Activated CD4-positive, alpha-beta T cell treated with anti-CD3 and anti-CD28 coated beads for 1 hour (primary cell): ENCODE measurements around the gene MEF2A.
"Not testable (repeated sequence)": the region's sequence is repeated elsewhere in the genome, so short reads cannot be mapped to it uniquely, and the experiment has no call there.

Source experiments
- DNase-seq: peaks from one replicate; pipeline ENCODE4 v3.0.0-alpha.2; 2020

The MEF2A gene

DNA sequence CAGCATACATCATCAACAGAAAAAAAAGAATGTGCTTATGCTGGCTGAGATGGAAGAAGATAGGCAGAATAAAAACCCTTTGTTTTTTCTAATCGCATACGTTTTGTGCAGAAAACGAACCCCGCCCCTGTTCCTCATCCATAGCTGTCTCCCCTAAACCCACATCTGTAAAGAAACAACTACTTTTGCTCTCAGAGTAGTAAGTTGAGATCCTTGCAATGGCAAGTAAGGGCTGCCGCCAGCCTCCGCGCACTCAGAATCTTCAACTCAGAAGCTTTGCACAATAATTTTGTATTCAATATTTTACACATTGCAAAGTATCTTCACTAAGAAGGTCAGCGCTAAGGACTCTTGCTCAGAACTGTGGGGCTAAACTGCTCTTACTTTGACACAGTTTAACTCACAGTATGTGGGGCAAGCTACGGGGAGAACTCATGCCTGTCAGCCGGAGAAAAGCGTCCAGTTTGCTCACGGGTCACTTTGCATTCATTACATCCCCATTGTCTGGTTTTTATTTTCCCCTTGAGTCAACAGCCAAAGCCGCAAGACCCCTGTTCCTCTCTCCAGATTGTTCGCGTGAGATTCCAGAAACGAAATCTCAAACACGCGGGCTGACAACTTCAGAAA is 166.5 kb downstream of the MEF2A start:
- no peak for DNase-seq

DNA sequence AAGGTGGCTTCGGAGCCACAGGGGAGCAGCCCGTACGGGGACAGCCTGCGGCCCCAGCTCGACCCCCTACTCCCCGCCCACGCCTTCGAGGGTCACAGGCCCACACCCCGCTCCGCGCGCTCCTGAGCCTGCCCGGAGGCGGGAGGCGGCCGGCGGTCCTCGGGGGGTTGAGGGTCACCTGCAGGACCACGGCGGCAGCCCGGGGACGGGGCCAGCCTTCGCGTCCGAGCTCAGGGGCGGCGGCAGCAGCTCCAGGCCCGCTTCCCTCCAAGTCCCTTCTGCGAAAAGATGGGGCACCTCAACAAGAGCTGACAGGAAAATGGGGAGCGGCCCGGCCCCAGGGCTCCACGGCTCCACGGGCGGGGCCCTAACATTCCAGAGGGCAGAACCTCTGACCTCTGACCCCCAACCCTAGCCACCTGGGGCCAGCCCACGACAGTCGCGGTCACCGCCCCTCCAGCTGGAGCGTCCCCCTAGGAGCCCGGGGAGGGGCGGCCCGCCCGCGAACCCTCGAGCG is 167.0 kb downstream of the MEF2A start:
- no peak for DNase-seq

DNA sequence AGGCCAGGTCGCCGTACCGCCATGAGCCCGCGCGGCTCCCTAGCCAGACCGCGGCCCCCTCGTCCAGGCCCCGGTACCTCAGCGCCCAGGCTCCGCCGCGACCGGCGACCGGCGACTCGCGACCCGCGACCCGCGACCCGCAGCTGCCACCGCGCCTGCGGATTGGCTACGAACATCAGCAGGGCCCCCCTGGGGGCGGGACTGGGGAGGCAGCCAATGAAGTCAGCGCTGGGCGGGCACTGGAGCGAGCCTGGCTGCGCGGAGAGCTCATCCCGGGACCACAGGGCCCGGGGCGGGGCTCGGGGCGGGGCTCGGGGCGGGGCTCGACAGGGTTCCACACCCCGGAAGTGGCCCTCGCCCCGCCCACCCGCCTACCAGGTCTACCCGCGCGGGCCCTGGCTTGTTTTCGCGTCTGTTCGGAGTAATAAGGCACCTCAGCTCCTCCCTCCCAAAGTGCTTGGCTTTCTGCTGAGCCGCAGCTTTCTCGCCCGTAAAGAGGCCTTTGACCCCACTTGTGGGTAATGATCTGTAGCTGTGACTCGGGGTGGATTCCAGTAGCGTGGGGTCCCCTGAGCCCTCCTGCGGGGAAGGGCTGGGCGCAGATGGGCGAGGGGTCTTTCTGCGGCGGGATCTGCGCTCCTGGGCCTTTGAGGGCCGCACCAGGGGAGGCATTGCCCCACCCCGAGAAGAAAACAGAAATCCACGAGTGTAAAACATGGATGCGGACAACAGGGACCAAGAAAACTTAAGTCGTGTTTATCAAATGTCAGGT is 167.7 kb downstream of the MEF2A start, which contains the start of gene LYSMD4:
LYSMD4 (minus strand) TSS at position 170 of the 772 bp plus-strand sequence. CDS start 1,438 bp downstream, outside the sequence.
- DNase-seq: peak; percentile 97

DNA sequence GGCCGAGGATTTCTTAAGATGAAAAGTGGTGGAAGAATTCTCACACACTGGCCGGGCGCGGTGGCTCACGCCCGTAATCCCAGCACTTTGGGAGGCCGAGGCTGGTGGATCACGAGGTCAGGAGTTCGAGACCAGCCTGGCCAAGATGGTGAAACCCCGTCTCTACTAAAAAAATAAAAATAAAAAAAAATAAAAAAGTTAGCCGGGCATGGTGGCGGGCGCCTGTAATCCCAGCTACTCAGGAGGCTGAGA is 168.2 kb downstream of the MEF2A start:
- not testable (repeated sequence) for DNase-seq

DNA sequence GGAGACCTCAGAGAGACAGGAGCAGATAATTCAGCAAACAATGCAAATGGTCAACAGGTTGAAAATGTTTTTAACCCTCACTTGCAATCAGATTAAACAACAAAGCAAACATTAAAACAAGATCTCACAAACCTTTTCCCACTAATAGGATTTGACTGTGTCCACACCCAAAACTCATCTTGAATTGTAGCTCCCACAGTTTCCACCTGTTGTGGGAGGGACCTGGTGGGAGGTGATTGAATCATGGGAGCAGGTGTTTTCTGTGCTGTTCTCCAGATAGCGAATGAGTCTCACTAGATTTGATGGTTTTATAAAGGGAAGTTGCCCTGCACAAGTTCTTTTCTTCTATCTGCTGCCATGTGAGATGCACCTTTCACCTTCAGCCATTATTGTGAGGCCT is 168.8 kb downstream of the MEF2A start:
- DNase-seq: no peak

DNA sequence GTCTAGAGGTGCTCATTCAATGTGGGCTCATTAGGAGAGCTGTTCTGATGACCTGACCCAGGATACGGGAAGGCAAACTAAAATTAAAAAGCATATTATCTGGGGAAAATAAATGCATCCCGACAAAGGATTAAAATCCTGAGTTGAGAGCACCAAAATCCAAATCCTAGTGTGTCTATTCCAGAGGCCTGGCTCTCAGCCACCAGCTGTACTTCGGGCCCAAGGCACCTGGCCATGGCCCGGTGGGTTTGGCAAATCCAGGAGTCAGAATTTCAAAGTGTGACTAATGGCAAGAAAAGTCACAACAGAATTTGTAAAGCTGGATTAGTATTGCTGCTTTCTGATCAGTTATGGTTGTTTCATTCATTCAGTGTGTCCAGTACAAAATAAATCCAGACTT is 170.1 kb downstream of the MEF2A start:
- no peak for DNase-seq

DNA sequence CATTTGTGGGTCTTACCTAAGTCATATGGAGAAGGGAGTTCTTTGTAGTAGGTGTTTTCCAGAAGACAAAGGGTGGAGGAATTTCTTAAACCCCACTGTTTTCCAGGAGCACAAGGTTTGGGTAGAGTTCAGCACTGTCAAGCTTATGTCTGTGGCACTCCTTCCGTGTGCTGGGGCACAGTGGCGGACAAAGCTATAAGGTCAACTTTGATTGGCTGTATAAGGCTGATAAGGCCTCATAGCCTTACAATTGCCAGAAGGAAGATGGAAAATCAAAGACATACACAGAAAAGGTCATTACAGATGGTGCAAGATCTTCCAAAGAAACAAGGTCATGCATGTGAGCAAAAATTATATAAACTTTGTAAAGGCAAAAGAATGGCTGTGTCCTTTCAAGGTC is 170.9 kb downstream of the MEF2A start:
- DNase-seq: no peak

DNA sequence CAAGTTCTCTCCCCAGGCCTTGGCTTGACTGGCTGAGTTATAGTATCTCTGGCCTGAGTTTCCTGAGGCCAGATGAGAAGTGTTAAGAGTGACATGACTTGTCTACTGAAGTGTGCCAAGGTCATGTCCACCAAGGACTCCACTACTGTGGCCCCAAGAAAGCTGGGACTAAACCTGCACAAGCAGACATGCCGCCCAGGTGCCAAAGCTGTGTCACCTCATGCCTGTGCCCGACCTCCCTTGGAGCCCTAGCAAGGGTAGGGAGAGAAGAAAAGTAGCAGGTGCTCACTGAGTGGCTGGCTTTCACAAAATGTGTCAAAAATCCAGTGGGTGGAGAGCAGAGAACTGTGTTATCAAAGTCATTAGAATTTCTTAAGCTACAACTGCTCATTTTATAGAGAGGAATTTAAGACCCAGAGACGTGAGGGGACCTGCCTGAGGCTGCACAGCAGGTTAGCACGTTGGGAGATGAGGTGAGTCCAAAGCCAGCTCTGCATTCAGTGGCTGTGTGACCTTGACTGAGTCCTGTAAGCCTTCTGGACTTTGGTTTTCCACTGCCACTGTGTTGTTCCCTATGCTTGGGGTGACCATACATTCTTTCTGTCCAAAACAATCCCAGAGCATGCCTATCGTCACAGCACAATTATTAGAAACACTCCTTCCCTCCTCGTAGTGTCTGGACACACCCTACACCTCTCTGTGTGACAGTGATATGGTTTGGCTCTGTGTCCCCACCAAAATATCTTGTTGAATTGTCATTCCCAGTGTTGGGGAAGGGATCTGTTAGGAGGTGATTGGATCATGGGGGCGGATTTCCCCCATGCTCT is 172.4 kb downstream of the MEF2A start:
- DNase-seq: no peak

DNA sequence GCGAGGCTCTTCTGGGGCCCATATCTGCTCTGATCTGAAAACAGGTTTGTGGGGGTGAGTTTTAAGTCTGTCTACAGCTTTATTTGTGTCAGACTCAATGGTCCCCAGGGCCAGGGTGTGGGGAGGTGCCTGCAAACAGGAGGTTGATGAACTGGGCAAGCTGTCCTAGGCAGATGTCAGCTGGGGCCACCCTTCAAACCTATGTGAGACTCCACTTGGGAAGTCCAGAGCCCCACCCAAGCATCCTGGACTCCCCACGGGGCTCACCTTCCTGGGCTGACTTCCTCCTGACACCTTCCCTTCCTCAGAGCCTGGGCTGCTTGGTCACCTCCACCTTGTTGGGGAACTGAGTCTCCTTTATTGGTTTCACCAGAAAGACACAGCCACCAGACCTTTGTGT is 176.1 kb downstream of the MEF2A start:
- no peak for DNase-seq

DNA sequence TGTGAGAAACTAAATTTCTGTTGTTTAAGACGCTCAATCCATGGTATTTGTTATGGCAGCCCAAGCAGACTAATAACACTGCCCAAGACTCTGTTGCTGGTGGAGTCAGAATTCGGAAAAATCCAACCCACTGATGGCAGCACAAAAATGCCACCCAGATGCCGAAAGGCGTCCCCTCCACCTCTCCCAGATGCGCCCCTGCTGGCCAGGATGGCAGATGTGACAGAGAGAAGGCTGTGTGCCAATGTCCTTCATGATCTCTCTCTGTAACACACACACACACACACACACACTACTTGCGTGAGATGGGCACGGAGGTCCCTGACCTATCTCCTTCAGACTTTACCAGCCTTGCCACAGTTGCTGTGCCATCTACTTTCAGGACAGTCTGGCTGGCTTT is 178.4 kb downstream of the MEF2A start:
- DNase-seq: no peak

DNA sequence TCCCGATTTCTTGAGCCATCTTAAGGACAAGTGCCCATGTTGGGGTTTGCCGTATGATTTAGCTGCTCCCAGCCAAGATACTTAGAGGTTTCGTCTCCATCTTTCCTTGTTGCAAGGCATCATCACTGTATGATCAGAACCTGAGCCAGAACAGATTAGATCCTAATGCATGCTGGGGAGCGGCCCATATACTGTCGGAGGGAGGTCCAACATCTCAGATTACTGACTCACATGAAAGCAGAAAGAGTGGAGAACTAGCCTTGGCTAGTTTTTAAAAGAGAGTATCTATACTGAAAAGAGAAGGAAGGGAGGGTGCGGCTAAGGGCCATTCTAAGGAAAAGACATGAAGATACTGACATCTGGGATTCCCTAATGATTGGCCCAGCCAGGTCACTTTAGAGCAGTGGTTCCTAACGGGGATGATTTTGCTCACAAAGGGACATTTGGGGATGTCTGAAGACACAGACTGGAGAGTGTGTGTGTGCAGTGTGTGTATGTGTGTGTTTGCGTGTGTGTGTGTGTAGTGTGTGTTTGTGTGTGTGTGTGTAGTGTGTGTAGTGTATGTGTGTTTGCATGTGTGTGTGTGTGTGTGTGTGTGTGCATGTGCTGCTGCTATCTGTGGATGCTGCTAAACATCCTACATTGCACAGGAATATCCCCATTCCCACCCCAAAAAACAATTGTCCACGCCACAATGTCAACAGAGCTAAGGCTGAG is 179.7 kb downstream of the MEF2A start:
- no peak for DNase-seq

DNA sequence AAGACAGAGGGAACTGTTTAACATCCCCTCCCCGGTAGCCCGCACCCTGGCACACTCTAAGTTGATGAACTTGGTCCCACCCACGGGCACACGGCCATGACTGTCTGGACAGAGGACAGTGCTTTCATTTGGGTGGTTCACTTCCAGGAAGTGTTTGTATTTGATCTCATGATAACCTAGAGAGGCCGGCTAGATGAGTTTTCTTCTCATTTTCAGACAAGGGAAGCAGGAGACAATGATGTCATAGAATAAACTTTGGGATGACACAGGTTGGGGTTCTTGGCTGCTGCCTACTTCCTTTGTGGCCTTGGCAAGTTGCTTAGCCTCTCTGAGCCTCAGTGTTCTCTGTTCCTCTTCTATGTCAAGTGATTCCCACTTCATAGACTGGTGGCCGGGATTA is 183.6 kb downstream of the MEF2A start:
- DNase-seq: no peak

DNA sequence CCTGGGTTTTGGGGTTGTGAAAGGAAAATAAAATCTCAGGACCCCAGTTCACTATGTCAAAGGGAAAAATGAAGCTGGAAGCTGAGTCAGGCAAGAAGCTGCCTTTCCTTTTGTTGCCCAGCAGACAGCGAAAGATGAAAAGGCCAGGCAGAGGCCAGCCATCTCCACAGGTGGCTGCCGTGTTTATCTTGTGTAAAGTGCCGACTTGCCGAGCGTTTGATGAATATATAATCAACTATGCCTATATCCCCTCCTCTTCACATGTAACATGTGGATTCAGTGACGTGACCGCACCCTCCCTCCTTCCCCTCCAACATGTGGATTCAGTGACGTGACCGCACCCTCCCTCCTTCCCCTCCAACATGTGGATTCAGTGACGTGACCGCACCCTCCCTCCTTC is 184.5 kb downstream of the MEF2A start:
- not testable (repeated sequence) for DNase-seq

DNA sequence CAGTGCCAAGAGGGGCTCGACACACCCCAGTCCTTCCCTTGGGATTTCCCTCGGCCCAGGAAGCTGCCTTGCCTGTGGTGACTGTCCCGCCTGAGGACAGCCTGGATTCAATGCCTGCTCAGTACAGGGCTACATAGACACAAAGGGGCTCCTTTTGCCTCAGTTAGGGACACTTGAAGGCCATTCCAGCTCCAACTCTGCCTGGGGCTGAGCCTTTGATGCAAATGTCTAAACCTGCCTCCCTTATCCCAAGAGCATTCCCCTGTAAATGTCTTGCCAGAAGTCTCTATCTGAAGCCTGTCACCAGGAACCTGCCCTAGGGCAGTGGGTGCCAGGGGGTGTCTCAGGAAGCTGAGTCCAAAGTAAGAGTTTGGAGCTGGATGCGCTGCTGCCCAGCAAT is 186.8 kb downstream of the MEF2A start:
- DNase-seq: no peak

DNA sequence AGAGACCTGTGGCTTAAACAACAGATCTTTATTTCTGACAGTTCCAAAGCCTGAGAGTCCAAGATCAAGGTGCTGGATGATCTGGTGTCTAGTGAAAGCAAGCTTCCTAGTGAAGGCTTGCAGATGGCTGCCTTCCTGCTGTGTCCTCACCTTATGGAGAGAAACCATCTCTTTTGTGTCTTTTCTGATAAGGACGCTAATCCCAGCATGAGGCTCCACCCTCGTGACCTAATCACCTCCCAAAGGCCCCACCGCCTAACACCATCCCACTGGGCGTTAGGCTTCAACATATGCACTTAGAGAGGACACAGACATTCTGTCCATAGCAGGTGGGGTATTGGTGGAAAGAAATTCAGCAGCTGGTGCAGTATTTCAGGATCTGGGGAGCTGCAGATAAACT is 187.3 kb downstream of the MEF2A start:
- no peak for DNase-seq

DNA sequence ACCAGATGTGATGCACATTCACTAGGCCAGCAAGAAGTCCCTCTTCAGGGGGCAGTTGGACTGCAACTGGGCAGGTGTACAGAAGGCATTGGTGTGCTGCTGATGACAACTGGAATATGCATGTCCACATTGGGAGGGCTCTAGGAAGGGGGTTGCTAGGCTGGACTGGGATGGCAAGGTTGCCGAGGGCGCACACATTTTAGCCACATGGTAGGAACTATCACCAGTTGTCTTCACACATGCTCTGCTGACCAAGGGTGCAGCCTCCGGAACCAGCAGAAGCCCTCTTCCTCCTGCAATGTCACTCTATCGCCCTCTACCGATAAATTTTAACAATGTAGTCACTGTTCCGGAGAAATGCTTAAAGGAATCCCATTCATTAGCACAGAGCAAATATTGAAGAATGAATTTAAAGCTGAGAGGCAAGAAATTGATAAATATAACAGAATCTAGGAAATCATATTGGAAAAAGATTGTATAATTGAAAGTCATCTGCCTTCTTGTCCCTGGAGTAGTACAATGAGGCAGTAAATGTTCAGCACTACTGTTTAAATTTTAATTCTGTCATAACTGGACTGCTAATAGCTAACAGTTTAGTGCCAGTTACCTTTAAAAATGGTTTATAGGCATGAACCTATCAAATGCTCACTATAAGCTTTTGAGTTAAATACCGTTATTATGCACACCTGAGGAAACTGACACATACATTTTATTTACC is 190.1 kb downstream of the MEF2A start:
- peak; percentile 19 for DNase-seq

DNA sequence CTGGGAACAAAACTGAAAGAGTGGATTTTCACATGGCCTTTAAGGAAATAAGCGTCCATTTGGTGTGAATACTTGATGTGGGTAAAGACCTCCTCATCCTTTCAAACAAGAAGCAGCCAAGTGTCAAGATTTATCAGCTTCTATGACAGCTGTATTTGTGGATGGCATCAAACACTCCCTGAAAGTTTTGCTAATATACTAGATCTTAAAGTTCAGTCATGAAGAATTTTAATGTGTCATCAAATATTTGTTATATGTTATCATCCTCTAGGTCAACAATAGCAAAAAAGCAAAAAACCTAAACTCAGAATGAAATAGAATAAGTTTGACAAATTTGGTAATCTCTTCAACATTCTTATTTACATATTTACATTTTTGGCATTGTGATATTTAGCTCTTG is 196.5 kb downstream of the MEF2A start:
- no peak for DNase-seq

DNA sequence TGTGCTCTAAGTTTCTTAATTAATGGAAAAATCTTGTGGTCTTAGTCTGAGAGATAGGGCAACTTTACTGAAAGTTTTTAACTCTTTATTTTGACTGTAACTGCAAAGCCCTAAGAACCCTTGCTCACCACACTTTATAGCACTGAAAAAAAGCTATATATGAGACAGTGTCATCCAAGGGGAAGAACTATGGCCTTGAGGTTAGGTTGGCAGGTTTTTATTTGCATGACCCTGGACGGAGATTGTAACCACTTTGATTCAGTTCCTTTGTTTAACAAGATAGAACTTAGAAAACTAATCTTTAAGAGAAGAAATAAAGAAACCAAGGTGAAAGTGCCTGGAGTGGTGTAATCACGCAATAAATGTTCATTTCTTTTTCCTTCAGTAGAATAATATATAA is 198.0 kb downstream of the MEF2A start:
- no peak for DNase-seq

DNA sequence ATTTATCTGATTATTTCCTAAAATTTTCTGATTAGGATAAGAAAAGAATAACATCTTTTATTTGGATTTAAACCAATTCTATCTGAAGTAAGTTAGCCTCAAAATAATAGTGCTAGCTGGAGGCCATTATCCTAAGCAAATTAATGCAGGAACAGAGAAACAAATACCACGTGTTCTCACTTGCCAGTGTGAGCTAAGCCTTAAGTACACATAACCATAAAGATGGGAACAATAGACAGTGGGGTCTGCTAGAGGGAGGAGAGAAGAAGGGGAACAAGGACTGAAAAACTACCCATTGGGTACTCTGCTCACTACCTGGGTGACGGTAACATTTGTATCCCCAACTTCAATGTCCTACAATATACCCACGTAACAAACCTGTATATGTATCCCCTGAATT is 198.7 kb downstream of the MEF2A start:
- no peak for DNase-seq
